GM21528 (cell line): ENCODE data around the gene ADAMTS3.

ENCODE experiments used
- ATAC-seq: cut with Tn5 transposase; IDR thresholded peaks from one replicate; pipeline ENCODE4 v1.9.1; 2021; ENCODE audit warnings: mild to moderate bottlenecking, moderate library complexity; ENCODE audit not compliant: unreplicated experiment, low FRiP score

ADAMTS3 gene

GRCh38 chr4:72305620-72306019 is 263.4 kb downstream of the ADAMTS3 start:
- ATAC-seq, result no peak

GRCh38 chr4:72305080-72305479 is 263.9 kb downstream of the ADAMTS3 start:
- no peak for ATAC-seq

GRCh38 chr4:72302981-72303704 is 265.9 kb downstream of the ADAMTS3 start:
- ATAC-seq, result peak; percentile 84

GRCh38 chr4:72301759-72302158 is 267.3 kb downstream of the ADAMTS3 start:
- ATAC-seq, result no peak

GRCh38 chr4:72300126-72300525 is 268.9 kb downstream of the ADAMTS3 start:
- ATAC-seq, result no peak

GRCh38 chr4:72295966-72296557 is 273.0 kb downstream of the ADAMTS3 start:
- ATAC-seq, result peak; percentile 80

- no peak for ATAC-seq
These were observed 278.3 kb downstream of the ADAMTS3 start for GRCh38 chr4:72290737-72291136.

GRCh38 chr4:72286910-72287309 is 282.1 kb downstream of the ADAMTS3 start:
- no peak for ATAC-seq

- ATAC-seq, result no peak
These were observed 282.8 kb downstream of the ADAMTS3 start for GRCh38 chr4:72286185-72286584.

GRCh38 chr4:72283357-72283756 is 285.7 kb downstream of the ADAMTS3 start:
- no peak for ATAC-seq

GRCh38 chr4:72280252-72280651 is 288.8 kb downstream of the ADAMTS3 start:
- ATAC-seq, result no peak

GRCh38 chr4:72275381-72275780 is 293.6 kb downstream of the ADAMTS3 start:
- ATAC-seq, result no peak

- no peak for ATAC-seq
These were observed 294.8 kb downstream of the ADAMTS3 start for GRCh38 chr4:72274251-72274650.

GRCh38 chr4:72255269-72255668 is 313.8 kb downstream of the ADAMTS3 start:
- no peak for ATAC-seq

- ATAC-seq, result no peak
These were observed 325.4 kb downstream of the ADAMTS3 start for GRCh38 chr4:72243641-72244040.

GRCh38 chr4:72239487-72240116 is 329.4 kb downstream of the ADAMTS3 start:
- no peak for ATAC-seq
